ENCODE data around the gene AP3D1. TPM values are rescaled to one million over a fixed set of nuclear protein-coding genes. Genes with fewer than 3 reads are reported as not detected.
A peak's percentile ranks its signal among the peaks of the same experiment; 100 is the strongest.
"Not testable (repeated sequence)": the region's sequence is repeated elsewhere in the genome, so short reads cannot be mapped to it uniquely, and the experiment has no call there.

The AP3D1 gene
- total RNA-seq, 1 experiment from 2014 or later = 107 TPM

- Histone ChIP-seq H3K9me3 (replicated peaks) (no peaks in the 10 kb centered on the region), H3K4me1 (peaks cover 5% of the 10 kb centered on the region; the same call in 1 of the 2 replicates), H3K4me3 (no peak overlapping the region), H3K27me3 (no peaks in the 10 kb centered on the region), H3K36me3 (peaks cover 6% of the 10 kb centered on the region; the same call in 1 of the 2 replicates), H3K27ac (no peak overlapping the region)
- no peak for DNase-seq
Measured at GRCh38 chr19:2148482-2149135, 2.8 kb downstream of the AP3D1 start.

- H3K4me1 ChIP-seq = peaks cover 5% of the 10 kb centered on the region; the same call in 1 of the 2 replicates
- H3K4me3 ChIP-seq = no peak overlapping the region
- H3K9me3 ChIP-seq (replicated peaks) = no peaks in the 10 kb centered on the region
- DNase-seq = no peak
- H3K36me3 ChIP-seq = peaks cover 6% of the 10 kb centered on the region; the same call in 1 of the 2 replicates
- no peak overlapping the region for H3K27ac ChIP-seq
- H3K27me3 ChIP-seq = no peaks in the 10 kb centered on the region
Measured at GRCh38 chr19:2145831-2146241, 5.5 kb downstream of the AP3D1 start.

GRCh38 chr19:2144190-2144589, 7.2 kb downstream of the AP3D1 start:
- Histone ChIP-seq H3K36me3 (peaks cover 6% of the 10 kb centered on the region; the same call in 1 of the 2 replicates), H3K4me1 (no peaks in the 10 kb centered on the region; the same call in 1 of the 2 replicates), H3K27me3 (no peaks in the 10 kb centered on the region), H3K4me3 (no peak overlapping the region), H3K9me3 (replicated peaks) (no peaks in the 10 kb centered on the region), H3K27ac (no peak overlapping the region)
- no peak for DNase-seq

GRCh38 chr19:2142173-2142829, 9.1 kb downstream of the AP3D1 start:
- no peaks in the 10 kb centered on the region for H3K9me3 ChIP-seq (replicated peaks)
- H3K4me3 ChIP-seq = no peak overlapping the region
- peaks cover 19% of the 10 kb centered on the region for H3K36me3 ChIP-seq
- no peaks in the 10 kb centered on the region; the same call in 1 of the 2 replicates for H3K4me1 ChIP-seq
- no peak overlapping the region for H3K27ac ChIP-seq
- DNase-seq = no peak
- no peaks in the 10 kb centered on the region for H3K27me3 ChIP-seq

- peak overlapping the region; percentile 20; the same call in 1 of the 2 replicates for H3K27ac ChIP-seq
- H3K9me3 ChIP-seq (replicated peaks) = no peaks in the 10 kb centered on the region
- no peak overlapping the region for H3K4me3 ChIP-seq
- no peaks in the 10 kb centered on the region for H3K27me3 ChIP-seq
- peak; percentile 49 to 70 for DNase-seq
- H3K36me3 ChIP-seq = peaks cover 30% of the 10 kb centered on the region
- H3K4me1 ChIP-seq = no peaks in the 10 kb centered on the region; the same call in 1 of the 2 replicates
Measured at GRCh38 chr19:2140138-2140569, 11.2 kb downstream of the AP3D1 start.

- Histone ChIP-seq H3K27me3 (no peaks in the 10 kb centered on the region), H3K36me3 (peaks cover 31% of the 10 kb centered on the region), H3K4me1 (no peaks in the 10 kb centered on the region; the same call in 1 of the 2 replicates), H3K27ac (peak overlapping the region; percentile 20; the same call in 1 of the 2 replicates), H3K4me3 (no peak overlapping the region), H3K9me3 (replicated peaks) (no peaks in the 10 kb centered on the region)
- DNase-seq = peak; percentile 36 to 64
Measured at GRCh38 chr19:2139385-2140137, 11.8 kb downstream of the AP3D1 start.

- Histone ChIP-seq H3K4me1 (no peaks in the 10 kb centered on the region; the same call in 1 of the 2 replicates), H3K4me3 (no peak overlapping the region), H3K27ac (no peak overlapping the region), H3K9me3 (replicated peaks) (no peaks in the 10 kb centered on the region), H3K27me3 (no peaks in the 10 kb centered on the region), H3K36me3 (peaks cover 39% of the 10 kb centered on the region)
- no peak for DNase-seq
Measured at GRCh38 chr19:2138061-2138728, 13.2 kb downstream of the AP3D1 start.

- H3K9me3 ChIP-seq (replicated peaks) = no peaks in the 10 kb centered on the region
- H3K27me3 ChIP-seq = no peaks in the 10 kb centered on the region
- no peak overlapping the region for H3K27ac ChIP-seq
- peaks cover 51% of the 10 kb centered on the region for H3K36me3 ChIP-seq
- H3K4me3 ChIP-seq = no peak overlapping the region
- no peak for DNase-seq
- no peaks in the 10 kb centered on the region; the same call in 1 of the 2 replicates for H3K4me1 ChIP-seq
Measured at GRCh38 chr19:2136796-2137195, 14.6 kb downstream of the AP3D1 start.

GRCh38 chr19:2135474-2136402, 15.6 kb downstream of the AP3D1 start:
- no peaks in the 10 kb centered on the region for H3K9me3 ChIP-seq (replicated peaks)
- H3K27me3 ChIP-seq = no peaks in the 10 kb centered on the region
- peaks cover 51% of the 10 kb centered on the region for H3K36me3 ChIP-seq
- DNase-seq = no peak
- no peaks in the 10 kb centered on the region; the same call in 1 of the 2 replicates for H3K4me1 ChIP-seq
- no peak overlapping the region for H3K4me3 ChIP-seq
- H3K27ac ChIP-seq = no peak overlapping the region

- no peaks in the 10 kb centered on the region for H3K27me3 ChIP-seq
- no peaks in the 10 kb centered on the region for H3K4me1 ChIP-seq
- H3K9me3 ChIP-seq (replicated peaks) = no peaks in the 10 kb centered on the region
- peaks cover 57% of the 10 kb centered on the region for H3K36me3 ChIP-seq
- H3K4me3 ChIP-seq = no peak overlapping the region
- no peak for DNase-seq
- H3K27ac ChIP-seq = no peak overlapping the region
Measured at GRCh38 chr19:2132731-2133490, 18.5 kb downstream of the AP3D1 start.

GRCh38 chr19:2132191-2132590, 19.2 kb downstream of the AP3D1 start:
- no peaks in the 10 kb centered on the region for H3K4me1 ChIP-seq
- no peaks in the 10 kb centered on the region for H3K9me3 ChIP-seq (replicated peaks)
- no peak overlapping the region for H3K4me3 ChIP-seq
- H3K36me3 ChIP-seq = peaks cover 51% of the 10 kb centered on the region
- H3K27me3 ChIP-seq = no peaks in the 10 kb centered on the region
- no peak overlapping the region for H3K27ac ChIP-seq
- DNase-seq = no peak

- H3K36me3 ChIP-seq = peaks cover 48% of the 10 kb centered on the region
- H3K4me3 ChIP-seq; H3K4me1 ChIP-seq; H3K27ac ChIP-seq; DNase-seq; H3K27me3 ChIP-seq; H3K9me3 ChIP-seq (replicated peaks): not testable (repeated sequence)
Measured at GRCh38 chr19:2131012-2131975, 20.1 kb downstream of the AP3D1 start.

All from SJCRH30 (cell line).